Measurements from ENCODE around the gene C4BPA.

- TF ChIP-seq CTCF (IDR thresholded peaks at IDR 0.05): no peak
- no peak for TF ChIP-seq POLR2A (IDR thresholded peaks at IDR 0.05)
Measured at GRCh38 chr1:207084232-207084631, 19.8 kb upstream of the C4BPA start.
